ENCODE data around the gene HOXB13.

DNA sequence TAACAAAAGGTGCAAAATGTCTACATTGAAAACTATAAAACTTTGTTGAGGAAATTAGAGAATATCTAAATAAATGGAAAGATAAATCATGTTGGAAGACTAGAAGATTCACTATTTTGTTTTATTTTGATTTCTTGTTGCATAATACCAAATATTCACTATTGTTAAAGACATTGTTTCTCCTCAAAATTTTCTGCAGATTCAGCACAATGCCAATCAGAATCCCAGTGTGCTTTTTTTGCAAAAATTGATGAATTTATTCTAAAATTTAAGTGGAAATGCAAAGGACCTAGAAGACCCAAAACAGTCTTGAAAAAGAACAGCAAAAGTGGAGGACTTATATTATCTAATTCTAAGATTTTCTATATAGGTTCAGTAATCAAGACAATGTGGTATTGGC, 48.1 kb upstream of the HOXB13 start:
- TF ChIP-seq, protein P1, sequence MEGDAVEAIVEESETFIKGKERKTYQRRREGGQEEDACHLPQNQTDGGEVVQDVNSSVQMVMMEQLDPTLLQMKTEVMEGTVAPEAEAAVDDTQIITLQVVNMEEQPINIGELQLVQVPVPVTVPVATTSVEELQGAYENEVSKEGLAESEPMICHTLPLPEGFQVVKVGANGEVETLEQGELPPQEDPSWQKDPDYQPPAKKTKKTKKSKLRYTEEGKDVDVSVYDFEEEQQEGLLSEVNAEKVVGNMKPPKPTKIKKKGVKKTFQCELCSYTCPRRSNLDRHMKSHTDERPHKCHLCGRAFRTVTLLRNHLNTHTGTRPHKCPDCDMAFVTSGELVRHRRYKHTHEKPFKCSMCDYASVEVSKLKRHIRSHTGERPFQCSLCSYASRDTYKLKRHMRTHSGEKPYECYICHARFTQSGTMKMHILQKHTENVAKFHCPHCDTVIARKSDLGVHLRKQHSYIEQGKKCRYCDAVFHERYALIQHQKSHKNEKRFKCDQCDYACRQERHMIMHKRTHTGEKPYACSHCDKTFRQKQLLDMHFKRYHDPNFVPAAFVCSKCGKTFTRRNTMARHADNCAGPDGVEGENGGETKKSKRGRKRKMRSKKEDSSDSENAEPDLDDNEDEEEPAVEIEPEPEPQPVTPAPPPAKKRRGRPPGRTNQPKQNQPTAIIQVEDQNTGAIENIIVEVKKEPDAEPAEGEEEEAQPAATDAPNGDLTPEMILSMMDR (IDR thresholded peaks at IDR 0.05), result no peak
- TF ChIP-seq POLR2A (IDR thresholded peaks at IDR 0.05), result no peak
